ENCODE data around the gene ABCC1. TPM values are rescaled to one million over a fixed set of nuclear protein-coding genes. Genes with fewer than 3 reads are reported as not detected.

Gene ABCC1
- total RNA-seq, 2 donors from 2014 or later = 66.0 to 67.0 TPM

- peaks cover 3% of the 10 kb centered on the region for H3K36me3 Mint-ChIP-seq (ENCODE audit: low read depth)
- ATAC-seq = no peak
- H3K4me3 Mint-ChIP-seq = peak overlapping the region; percentile 22
- H3K4me1 Mint-ChIP-seq = peaks cover 39% of the 10 kb centered on the region
- no peaks in the 10 kb centered on the region for H3K27me3 Mint-ChIP-seq
- DNase-seq = no peak
- no peak overlapping the region for H3K27ac Mint-ChIP-seq
- no peaks in the 10 kb centered on the region for H3K9me3 ChIP-seq (ENCODE audit: control insufficient read depth, low read length, poor library complexity, severe bottlenecking)
These were observed 51.3 kb downstream of the ABCC1 start for GRCh38 chr16:16000685-16001084.

DNA sequence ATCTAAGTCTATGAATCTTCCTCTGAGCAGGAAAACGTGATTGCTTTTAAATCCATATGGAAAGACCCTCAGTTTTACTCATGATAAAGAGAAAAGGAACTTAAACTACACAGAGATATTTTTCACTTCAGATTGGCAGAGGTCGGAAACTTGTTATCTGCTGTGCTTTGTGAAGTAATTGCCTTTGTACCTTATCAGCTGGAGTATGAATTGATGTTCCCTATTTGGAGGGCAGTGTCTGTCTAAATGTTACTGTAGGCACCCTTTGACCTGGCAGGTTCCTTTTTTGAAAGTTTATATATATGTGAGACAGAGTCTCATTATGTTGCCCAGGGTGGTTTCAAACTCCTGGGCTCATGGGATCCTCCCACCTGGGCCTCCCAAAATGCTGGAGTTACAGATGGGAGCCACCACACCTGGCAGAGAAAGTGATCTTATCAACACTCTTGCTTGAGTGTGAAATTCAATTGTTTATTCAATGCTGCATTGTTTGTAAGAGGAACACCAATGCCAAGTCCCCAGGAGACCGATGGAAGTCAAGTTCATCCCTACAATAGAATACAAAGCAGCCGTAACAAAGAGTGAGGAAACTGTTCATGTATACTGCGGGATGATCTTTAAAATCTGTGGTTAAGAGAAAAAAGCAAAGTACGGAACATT is 52.3 kb downstream of the ABCC1 start:
- no peaks in the 10 kb centered on the region for H3K27me3 Mint-ChIP-seq
- ATAC-seq (no peak), DNase-seq (no peak)
- H3K4me3 Mint-ChIP-seq = no peak overlapping the region
- peaks cover 33% of the 10 kb centered on the region for H3K4me1 Mint-ChIP-seq
- peaks cover 3% of the 10 kb centered on the region for H3K36me3 Mint-ChIP-seq (ENCODE audit: low read depth)
- peak overlapping the region; percentile 30 for H3K27ac Mint-ChIP-seq
- no peaks in the 10 kb centered on the region for H3K9me3 ChIP-seq (ENCODE audit: control insufficient read depth, low read length, poor library complexity, severe bottlenecking)

GRCh38 chr16:16003719-16004313 is 54.4 kb downstream of the ABCC1 start:
- H3K4me3 Mint-ChIP-seq = peak overlapping the region; percentile 10
- no peak for ATAC-seq
- no peak overlapping the region for H3K27ac Mint-ChIP-seq
- no peaks in the 10 kb centered on the region for H3K27me3 Mint-ChIP-seq
- H3K4me1 Mint-ChIP-seq = peaks cover 30% of the 10 kb centered on the region
- no peaks in the 10 kb centered on the region for H3K9me3 ChIP-seq (ENCODE audit: control insufficient read depth, low read length, poor library complexity, severe bottlenecking)
- no peak for DNase-seq
- H3K36me3 Mint-ChIP-seq (ENCODE audit: low read depth) = peaks cover 5% of the 10 kb centered on the region

- no peaks in the 10 kb centered on the region for H3K9me3 ChIP-seq (ENCODE audit: control insufficient read depth, low read length, poor library complexity, severe bottlenecking)
- no peaks in the 10 kb centered on the region for H3K27me3 Mint-ChIP-seq
- H3K27ac Mint-ChIP-seq = no peak overlapping the region
- DNase-seq (no peak), ATAC-seq (no peak)
- H3K4me1 Mint-ChIP-seq = peaks cover 30% of the 10 kb centered on the region
- H3K36me3 Mint-ChIP-seq (ENCODE audit: low read depth) = peaks cover 5% of the 10 kb centered on the region
- H3K4me3 Mint-ChIP-seq = no peak overlapping the region
These were observed 54.9 kb downstream of the ABCC1 start for GRCh38 chr16:16004314-16004749.

DNA sequence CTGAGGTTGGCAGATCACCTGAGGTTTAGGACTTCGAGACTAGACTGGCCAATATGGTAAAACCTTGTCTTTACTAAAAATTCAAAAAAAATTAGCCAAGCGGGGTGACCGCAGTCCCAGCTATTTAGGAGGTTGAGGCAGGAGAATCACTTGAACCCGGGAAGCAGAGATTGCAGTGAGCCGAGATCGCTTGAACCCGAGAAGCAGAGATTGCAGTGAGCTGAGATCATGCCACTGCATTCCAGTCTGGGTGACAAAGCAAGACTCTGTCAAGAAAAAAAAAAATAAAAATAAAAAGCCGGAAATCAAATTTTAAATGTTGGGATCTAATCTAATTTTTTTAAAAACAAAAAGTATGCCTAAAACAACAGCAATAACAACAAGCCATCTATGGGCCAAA is 56.3 kb downstream of the ABCC1 start:
- no peaks in the 10 kb centered on the region for H3K27me3 Mint-ChIP-seq
- H3K27ac Mint-ChIP-seq = no peak overlapping the region
- DNase-seq = no peak
- no peak for ATAC-seq
- H3K4me1 Mint-ChIP-seq = peaks cover 27% of the 10 kb centered on the region
- no peak overlapping the region for H3K4me3 Mint-ChIP-seq
- no peaks in the 10 kb centered on the region for H3K9me3 ChIP-seq (ENCODE audit: control insufficient read depth, low read length, poor library complexity, severe bottlenecking)
- H3K36me3 Mint-ChIP-seq (ENCODE audit: low read depth) = peaks cover 2% of the 10 kb centered on the region

- H3K4me3 Mint-ChIP-seq = peak overlapping the region; percentile 31
- H3K9me3 ChIP-seq (ENCODE audit: control insufficient read depth, low read length, poor library complexity, severe bottlenecking) = no peaks in the 10 kb centered on the region
- ATAC-seq = no peak
- peaks cover 2% of the 10 kb centered on the region for H3K36me3 Mint-ChIP-seq (ENCODE audit: low read depth)
- DNase-seq = no peak
- H3K4me1 Mint-ChIP-seq = peaks cover 25% of the 10 kb centered on the region
- H3K27ac Mint-ChIP-seq = peak overlapping the region; percentile 93
- H3K27me3 Mint-ChIP-seq = no peaks in the 10 kb centered on the region
These were observed 57.2 kb downstream of the ABCC1 start for GRCh38 chr16:16006650-16007049.

DNA sequence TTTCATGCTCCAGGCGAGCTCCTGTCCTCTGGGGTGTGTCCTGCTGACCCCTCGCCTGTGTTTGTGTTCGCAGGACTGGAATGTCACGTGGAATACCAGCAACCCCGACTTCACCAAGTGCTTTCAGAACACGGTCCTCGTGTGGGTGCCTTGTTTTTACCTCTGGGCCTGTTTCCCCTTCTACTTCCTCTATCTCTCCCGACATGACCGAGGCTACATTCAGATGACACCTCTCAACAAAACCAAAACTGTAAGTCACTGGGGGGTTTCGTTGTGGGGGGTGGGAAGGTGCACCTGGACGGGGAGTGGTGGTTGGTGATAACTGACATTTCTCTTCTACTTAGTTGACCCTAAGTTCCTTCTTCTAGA is 58.3 kb downstream of the ABCC1 start:
- H3K27ac Mint-ChIP-seq = peak overlapping the region; percentile 93
- peaks cover 2% of the 10 kb centered on the region for H3K36me3 Mint-ChIP-seq (ENCODE audit: low read depth)
- H3K27me3 Mint-ChIP-seq = no peaks in the 10 kb centered on the region
- peak; percentile 37 for ATAC-seq
- peaks cover 22% of the 10 kb centered on the region for H3K4me1 Mint-ChIP-seq
- no peaks in the 10 kb centered on the region for H3K9me3 ChIP-seq (ENCODE audit: control insufficient read depth, low read length, poor library complexity, severe bottlenecking)
- H3K4me3 Mint-ChIP-seq = peak overlapping the region; percentile 82
- DNase-seq = no peak

DNA sequence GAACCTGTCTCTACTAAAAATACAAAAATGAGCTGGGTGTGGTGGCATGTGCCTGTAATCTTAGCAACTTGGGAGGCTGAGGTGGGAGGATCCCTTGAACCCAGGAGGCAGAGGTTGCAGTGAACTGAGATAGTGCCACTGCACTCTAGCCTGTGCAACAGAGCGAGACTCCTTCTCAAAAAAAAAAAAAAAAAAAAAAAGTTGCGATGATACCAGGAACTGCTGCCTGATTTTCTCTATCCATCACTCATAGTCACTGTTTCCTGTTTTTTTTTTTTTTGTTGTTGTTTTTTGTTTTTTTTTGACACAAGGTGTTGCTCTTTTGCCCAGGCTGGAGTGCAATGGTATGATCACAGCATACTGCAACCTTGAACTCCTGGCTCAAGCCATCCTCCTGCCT is 59.2 kb downstream of the ABCC1 start:
- DNase-seq (no peak), ATAC-seq (no peak)
- peak overlapping the region; percentile 79 for H3K27ac Mint-ChIP-seq
- no peaks in the 10 kb centered on the region for H3K9me3 ChIP-seq (ENCODE audit: control insufficient read depth, low read length, poor library complexity, severe bottlenecking)
- H3K27me3 Mint-ChIP-seq = no peaks in the 10 kb centered on the region
- peaks cover 2% of the 10 kb centered on the region for H3K36me3 Mint-ChIP-seq (ENCODE audit: low read depth)
- H3K4me1 Mint-ChIP-seq = peaks cover 19% of the 10 kb centered on the region
- H3K4me3 Mint-ChIP-seq = no peak overlapping the region

GRCh38 chr16:16009401-16009800 is 60.0 kb downstream of the ABCC1 start:
- no peak for DNase-seq
- H3K36me3 Mint-ChIP-seq (ENCODE audit: low read depth) = peaks cover 2% of the 10 kb centered on the region
- H3K27ac Mint-ChIP-seq = peak overlapping the region; percentile 79
- ATAC-seq = no peak
- H3K4me3 Mint-ChIP-seq = no peak overlapping the region
- no peaks in the 10 kb centered on the region for H3K27me3 Mint-ChIP-seq
- no peaks in the 10 kb centered on the region for H3K9me3 ChIP-seq (ENCODE audit: control insufficient read depth, low read length, poor library complexity, severe bottlenecking)
- peaks cover 12% of the 10 kb centered on the region for H3K4me1 Mint-ChIP-seq

- H3K4me1 Mint-ChIP-seq = peaks cover 9% of the 10 kb centered on the region
- DNase-seq (no peak), ATAC-seq (no peak)
- no peak overlapping the region for H3K4me3 Mint-ChIP-seq
- no peaks in the 10 kb centered on the region for H3K9me3 ChIP-seq (ENCODE audit: control insufficient read depth, low read length, poor library complexity, severe bottlenecking)
- H3K36me3 Mint-ChIP-seq (ENCODE audit: low read depth) = peaks cover 2% of the 10 kb centered on the region
- H3K27me3 Mint-ChIP-seq = no peaks in the 10 kb centered on the region
- H3K27ac Mint-ChIP-seq = peak overlapping the region; percentile 79
These were observed 60.8 kb downstream of the ABCC1 start for GRCh38 chr16:16010194-16010593.

DNA sequence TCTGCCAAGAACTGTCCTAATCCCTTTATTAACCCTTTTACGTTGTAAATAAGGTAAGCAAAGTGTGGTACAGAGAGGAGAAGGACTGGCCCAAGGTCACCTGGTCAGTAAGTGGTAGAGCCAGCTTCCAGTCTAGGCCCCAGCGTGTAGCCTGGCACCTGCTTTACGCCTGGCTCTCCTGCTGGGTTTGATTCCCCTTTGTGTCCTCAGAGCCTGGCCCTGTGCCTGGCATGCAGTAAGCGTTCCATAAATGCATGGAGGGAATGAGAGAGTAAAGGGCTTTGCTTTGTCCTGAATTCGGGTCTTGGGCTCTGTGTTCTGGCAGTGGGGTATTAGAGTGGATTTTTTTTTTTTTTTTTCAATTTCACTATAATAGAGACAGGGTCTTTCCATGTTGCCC is 62.7 kb downstream of the ABCC1 start:
- peak overlapping the region; percentile 11 for H3K27ac Mint-ChIP-seq
- H3K36me3 Mint-ChIP-seq (ENCODE audit: low read depth) = peaks cover 3% of the 10 kb centered on the region

DNA sequence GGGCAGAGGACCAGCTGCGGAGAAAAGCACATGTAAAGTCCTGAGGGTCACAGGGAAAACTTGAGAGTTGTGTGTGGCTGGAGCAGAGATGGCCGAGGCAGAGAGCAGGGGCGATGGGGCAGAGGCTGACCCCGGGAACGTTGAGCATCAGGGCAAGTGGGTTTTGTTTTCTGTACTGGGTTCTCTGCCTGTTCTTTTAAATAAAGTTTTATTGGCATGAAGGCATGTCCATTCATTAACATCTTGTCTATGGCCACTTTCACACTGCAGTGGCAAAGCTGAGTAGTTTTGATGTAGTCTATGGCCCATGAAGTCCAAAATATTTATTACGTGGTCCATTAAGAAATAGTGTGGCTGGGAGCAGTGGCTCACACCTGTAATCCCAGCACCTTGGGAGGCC is 64.4 kb downstream of the ABCC1 start:
- no peaks in the 10 kb centered on the region for H3K9me3 ChIP-seq (ENCODE audit: control insufficient read depth, low read length, poor library complexity, severe bottlenecking)
- ATAC-seq (no peak), DNase-seq (no peak)
- no peak overlapping the region for H3K27ac Mint-ChIP-seq
- peaks cover 4% of the 10 kb centered on the region for H3K4me1 Mint-ChIP-seq
- H3K27me3 Mint-ChIP-seq = no peaks in the 10 kb centered on the region
- no peak overlapping the region for H3K4me3 Mint-ChIP-seq
- peaks cover 13% of the 10 kb centered on the region for H3K36me3 Mint-ChIP-seq (ENCODE audit: low read depth)

More for the DNA sequence above, 62.7 kb downstream of the ABCC1 start:
- Mint-ChIP-seq H3K4me1 (peaks cover 5% of the 10 kb centered on the region), H3K27me3 (no peaks in the 10 kb centered on the region), H3K4me3 (no peak overlapping the region)
- no peaks in the 10 kb centered on the region for H3K9me3 ChIP-seq (ENCODE audit: control insufficient read depth, low read length, poor library complexity, severe bottlenecking)
- ATAC-seq = no peak
- DNase-seq = no peak

- Mint-ChIP-seq H3K27me3 (no peaks in the 10 kb centered on the region), H3K36me3 (ENCODE audit: low read depth) (peaks cover 14% of the 10 kb centered on the region), H3K27ac (no peak overlapping the region), H3K4me3 (no peak overlapping the region), H3K4me1 (peaks cover 4% of the 10 kb centered on the region)
- ATAC-seq (no peak), DNase-seq (no peak)
- no peaks in the 10 kb centered on the region for H3K9me3 ChIP-seq (ENCODE audit: control insufficient read depth, low read length, poor library complexity, severe bottlenecking)
These were observed 65.2 kb downstream of the ABCC1 start for GRCh38 chr16:16014329-16015224.
